ENCODE data around the gene IGSF11.

IGSF11 gene

GRCh38 chr3:119062892-119063291 is 28.2 kb upstream of the IGSF11 start:
- no peaks in the 10 kb centered on the region for H3K36me3 ChIP-seq (replicated peaks)
- H3K27me3 ChIP-seq (replicated peaks): no peaks in the 10 kb centered on the region
- in situ Hi-C loops (cut with HindIII; ENCODE audit: low pct_ligation_motif_present, low sequenced_read_pairs): no loop called here
- no peak overlapping the region for H3K4me3 ChIP-seq (ENCODE audit: low read depth, low read length)
- no peak for DNase-seq
- TF ChIP-seq CTCF (IDR thresholded peaks at IDR 0.05; ENCODE audit: low read depth, low read length, missing control alignments): no peak
- no peak overlapping the region for H3K27ac ChIP-seq

GRCh38 chr3:119044593-119044992 is 9.9 kb upstream of the IGSF11 start:
- H3K4me3 ChIP-seq (ENCODE audit: low read depth, low read length): no peak overlapping the region
- in situ Hi-C loops (cut with HindIII; ENCODE audit: low pct_ligation_motif_present, low sequenced_read_pairs): no loop called here

GRCh38 chr3:119042162-119042561 is 7.5 kb upstream of the IGSF11 start:
- in situ Hi-C loops (cut with HindIII; ENCODE audit: low pct_ligation_motif_present, low sequenced_read_pairs): no loop called here
- Histone ChIP-seq H3K27me3 (replicated peaks) (no peaks in the 10 kb centered on the region), H3K4me3 (ENCODE audit: low read depth, low read length) (no peak overlapping the region), H3K36me3 (replicated peaks) (no peaks in the 10 kb centered on the region), H3K27ac (no peak overlapping the region)
- TF ChIP-seq CTCF (IDR thresholded peaks at IDR 0.05; ENCODE audit: low read depth, low read length, missing control alignments): no peak
- DNase-seq: no peak

More at GRCh38 chr3:119044593-119044992, 9.9 kb upstream of the IGSF11 start:
- no peak for DNase-seq
- H3K27me3 ChIP-seq (replicated peaks): no peaks in the 10 kb centered on the region
- H3K36me3 ChIP-seq (replicated peaks): no peaks in the 10 kb centered on the region
- TF ChIP-seq CTCF (IDR thresholded peaks at IDR 0.05; ENCODE audit: low read depth, low read length, missing control alignments): no peak
- no peak overlapping the region for H3K27ac ChIP-seq

- Histone ChIP-seq H3K27ac (no peak overlapping the region), H3K27me3 (replicated peaks) (peaks cover 34% of the 10 kb centered on the region), H3K4me3 (ENCODE audit: low read depth, low read length) (peak overlapping the region; percentile 22), H3K36me3 (replicated peaks) (no peaks in the 10 kb centered on the region)
- in situ Hi-C loops (cut with HindIII; ENCODE audit: low pct_ligation_motif_present, low sequenced_read_pairs): no loop called here
- DNase-seq: no peak
- no peak for TF ChIP-seq CTCF (IDR thresholded peaks at IDR 0.05; ENCODE audit: low read depth, low read length, missing control alignments)
Observed at GRCh38 chr3:119035014-119035346, 334 bp upstream of the IGSF11 start.

GRCh38 chr3:119033393-119034255 is 1.0 kb downstream of the IGSF11 start:
- in situ Hi-C loops (cut with HindIII; ENCODE audit: low pct_ligation_motif_present, low sequenced_read_pairs): no loop called here
- H3K36me3 ChIP-seq (replicated peaks): no peaks in the 10 kb centered on the region
- DNase-seq: no peak
- H3K27ac ChIP-seq: no peak overlapping the region
- H3K4me3 ChIP-seq (ENCODE audit: low read depth, low read length): peak overlapping the region; percentile 58
- TF ChIP-seq CTCF (IDR thresholded peaks at IDR 0.05; ENCODE audit: low read depth, low read length, missing control alignments): no peak
- peaks cover 34% of the 10 kb centered on the region for H3K27me3 ChIP-seq (replicated peaks)

Data from brain microvascular endothelial cell (primary cell).